ENCODE measurements around the gene ADGRB2.

Gene ADGRB2

DNA sequence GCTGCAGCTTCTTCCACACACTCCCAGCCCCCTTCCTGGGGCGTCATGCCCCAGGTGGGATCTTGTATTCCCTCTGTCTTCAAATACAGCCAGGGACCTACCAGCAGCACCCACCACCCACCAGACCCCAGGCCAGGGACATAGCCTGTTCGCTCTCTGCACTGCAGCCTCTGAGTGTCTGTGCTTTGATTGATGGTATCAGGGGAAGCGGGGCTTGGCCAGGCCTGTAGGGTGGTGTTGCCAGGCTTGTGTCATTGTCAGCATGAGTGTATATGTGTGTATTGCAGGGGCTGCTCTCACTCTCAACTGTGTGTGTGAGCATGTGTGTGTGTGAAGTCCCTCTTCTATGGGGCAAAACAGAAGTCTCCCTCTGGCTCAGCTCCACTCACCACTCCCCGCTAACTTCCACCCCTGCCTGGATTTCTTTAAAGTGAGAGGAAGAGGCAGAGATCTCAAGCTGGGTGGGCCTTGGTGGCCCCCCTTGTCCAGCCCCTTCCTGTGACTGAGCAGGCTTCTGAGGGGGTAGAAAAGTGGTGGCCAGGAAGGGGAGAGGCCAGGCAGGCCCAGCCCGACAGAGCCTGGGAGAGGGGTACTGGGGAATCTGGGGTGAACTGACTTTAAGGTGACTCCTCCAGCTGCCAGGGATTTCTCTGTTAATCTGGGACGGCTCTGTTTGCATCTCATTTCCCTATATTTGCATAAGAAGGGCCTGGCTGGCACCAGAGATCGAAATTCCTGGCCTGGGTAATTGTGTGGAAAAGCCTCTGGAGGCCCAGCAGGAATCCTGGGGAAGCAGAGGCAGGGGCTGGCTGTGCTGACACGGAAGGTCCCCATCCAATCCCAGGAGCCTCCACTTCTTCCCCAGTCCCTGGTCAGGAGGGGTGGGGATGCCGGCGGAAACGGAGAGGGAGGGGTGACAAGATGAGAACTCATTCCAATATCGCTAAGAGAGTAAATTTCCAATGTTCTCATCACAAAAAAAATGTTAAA lies 18.6 kb upstream of the ADGRB2 start:
- FAIRE-seq, result no peak

DNA sequence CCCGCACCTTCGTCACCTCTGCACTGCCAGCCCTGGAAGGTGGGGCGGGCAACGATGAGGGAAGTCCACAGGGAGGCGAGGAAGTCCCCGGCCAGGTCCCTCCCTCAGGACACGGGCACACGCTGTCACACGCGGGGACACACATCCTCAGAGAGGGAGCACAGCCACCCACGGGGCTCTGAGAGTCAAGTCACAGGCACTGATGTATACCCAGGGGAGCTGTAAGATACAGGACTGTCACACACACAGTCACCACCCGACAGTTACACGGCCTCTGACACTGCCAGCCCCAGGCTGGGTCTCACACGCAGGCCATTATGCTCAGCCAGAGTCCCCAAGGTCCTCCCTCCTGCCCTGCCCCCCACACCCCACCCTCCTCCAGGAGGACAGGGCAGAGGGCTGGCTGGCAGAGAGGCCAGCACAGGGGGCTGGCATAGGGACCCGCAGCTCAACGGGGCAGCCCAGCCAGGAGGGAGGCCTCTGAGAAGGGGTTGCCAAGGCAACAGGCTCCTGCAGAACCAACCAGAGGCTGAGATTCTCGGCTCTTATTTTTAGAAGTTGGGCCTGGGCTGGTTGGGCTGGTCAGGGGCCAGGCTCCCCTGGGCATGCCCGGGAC lies 17.7 kb upstream of the ADGRB2 start:
- no peak for FAIRE-seq

DNA sequence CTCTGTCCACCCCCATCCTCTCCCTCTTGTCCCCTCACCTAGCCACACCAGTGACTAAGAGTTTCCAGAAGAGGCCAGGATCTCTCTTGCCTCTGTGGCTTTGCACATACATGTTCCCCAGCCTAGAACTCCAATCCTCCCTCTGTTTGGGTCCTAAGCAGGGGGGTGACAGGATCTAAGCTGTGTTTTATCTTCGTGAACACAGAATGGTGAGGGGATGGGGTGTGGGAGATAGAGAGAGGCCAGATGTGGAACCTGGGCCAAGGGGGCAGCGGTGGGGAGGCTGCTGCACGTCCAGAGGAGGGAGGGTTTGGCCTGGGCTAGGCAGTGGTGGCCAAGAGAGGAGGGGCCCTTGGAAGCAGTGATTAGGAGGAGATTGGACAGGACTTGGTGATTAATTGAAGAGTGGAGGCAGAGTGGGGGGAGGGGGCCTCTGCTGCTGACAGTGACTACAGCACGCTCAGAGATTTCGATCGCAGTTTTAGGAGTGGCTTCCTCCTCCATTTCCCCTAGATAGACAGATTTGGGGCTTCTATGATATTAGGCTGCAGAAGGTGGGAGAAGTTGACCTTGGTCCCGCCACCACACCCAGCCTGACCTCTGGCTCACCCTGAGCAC lies 17.1 kb upstream of the ADGRB2 start:
- no peak for FAIRE-seq

DNA sequence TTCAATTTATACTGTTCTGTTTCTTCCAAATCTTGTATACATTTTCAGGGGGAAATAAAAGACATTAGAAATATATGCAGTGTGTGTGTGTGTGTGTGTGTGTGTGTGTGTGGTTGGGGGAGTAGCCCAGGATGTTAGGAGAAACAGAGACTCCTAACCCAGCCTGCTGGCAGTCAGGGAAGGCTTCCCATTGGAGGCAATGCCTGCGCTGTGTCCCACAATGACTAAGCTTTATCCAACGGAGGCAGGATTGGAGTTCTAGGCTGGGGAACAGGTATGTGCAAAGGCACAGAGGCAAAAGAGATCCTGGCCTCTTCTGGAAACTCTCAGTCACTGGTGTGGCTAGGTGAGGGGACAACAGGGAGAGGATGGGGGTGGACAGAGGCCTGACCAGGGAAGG lies 16.5 kb upstream of the ADGRB2 start:
- no peak for FAIRE-seq

DNA sequence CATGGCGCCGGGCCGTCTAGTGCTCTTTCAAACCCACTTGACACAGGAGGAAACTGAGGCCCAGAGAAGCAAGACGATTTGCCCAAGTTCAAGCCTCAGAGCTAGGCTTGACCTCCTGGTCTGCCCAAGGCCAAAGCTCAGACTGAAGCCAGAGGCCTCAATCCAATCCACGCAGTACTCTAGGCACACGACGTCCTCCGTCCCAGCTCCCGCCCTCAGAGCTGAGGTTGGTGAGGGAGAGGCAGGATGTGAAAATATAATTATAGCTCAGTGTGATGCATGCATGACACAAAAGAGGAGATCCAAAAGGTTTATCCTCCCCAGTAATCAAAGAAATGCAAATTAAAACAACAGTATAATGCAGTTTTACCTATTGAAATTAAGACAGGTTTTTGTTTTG lies 15.5 kb upstream of the ADGRB2 start:
- no peak for FAIRE-seq

DNA sequence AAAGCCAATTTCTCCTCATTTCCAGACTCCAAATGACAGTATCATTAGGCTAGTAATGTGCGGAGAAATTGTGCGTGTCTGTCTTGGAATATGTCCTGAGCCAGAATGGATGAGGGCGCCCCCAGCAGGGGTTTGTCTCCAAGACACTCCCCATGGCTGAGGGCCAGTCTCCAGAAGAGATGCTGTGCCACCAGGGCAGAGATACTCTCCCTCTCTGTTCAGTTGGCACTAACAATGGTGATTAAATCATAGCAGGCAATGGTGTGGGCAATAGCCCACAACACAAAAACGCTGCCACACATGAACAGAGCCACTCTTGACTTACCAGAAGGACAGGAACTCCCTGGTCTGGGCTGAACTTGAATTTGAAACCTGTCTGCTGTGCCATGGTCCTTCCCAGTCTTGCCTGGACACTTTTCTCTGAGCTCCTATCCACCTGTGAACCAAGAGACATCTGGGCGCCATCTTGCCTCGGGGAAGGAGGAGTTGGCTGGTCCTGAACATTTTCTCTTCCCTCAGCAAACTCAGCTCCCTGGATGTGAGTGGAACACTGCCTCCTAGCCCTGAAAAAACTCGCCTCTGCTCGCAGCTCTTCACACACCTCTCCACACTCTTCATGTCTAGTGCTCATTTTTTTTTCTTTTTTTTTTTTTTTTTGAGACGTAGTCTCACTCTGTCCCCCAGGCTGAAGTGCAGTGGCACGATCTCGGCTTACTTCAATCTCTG lies 14.8 kb upstream of the ADGRB2 start:
- FAIRE-seq, result no peak

DNA sequence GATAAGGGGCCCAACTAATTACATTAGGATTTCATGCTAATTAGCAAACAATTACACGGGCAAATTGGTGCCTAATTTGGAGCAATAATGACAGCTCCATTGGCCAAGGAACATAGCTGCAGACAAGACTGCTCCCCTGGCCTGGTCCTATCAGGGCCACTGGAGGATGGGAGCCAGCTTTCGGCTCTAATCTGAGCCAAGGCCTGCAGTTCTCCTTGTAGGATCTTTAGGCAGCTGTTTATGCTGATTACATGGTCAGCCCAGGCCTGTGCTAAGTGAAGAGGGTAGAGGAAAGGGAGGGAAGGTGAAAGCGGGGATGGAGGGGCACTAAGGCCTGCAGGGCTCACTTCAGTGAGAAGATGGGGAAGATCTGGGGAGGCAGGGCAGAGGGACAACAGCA lies 12.4 kb upstream of the ADGRB2 start:
- no peak for FAIRE-seq

DNA sequence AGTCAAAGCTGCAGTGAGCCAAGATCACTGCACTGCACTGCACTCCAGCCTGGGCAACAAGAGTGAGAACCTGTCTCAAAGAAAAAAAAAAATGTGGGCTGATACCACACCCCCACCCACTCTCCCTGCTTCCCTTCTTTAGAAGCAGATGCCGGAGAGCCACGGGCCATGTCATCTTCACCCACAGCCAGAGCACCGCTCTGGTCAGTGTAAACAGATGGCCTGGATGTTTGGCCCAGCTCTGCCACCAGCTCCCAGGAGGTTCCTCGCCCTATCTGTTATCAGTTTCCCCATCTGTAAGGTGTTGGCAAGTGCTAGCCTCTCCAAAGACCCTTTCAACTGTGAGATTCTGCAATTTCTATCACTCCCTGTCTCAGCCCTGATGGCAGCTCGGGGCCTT lies 11.9 kb upstream of the ADGRB2 start:
- no peak for FAIRE-seq

DNA sequence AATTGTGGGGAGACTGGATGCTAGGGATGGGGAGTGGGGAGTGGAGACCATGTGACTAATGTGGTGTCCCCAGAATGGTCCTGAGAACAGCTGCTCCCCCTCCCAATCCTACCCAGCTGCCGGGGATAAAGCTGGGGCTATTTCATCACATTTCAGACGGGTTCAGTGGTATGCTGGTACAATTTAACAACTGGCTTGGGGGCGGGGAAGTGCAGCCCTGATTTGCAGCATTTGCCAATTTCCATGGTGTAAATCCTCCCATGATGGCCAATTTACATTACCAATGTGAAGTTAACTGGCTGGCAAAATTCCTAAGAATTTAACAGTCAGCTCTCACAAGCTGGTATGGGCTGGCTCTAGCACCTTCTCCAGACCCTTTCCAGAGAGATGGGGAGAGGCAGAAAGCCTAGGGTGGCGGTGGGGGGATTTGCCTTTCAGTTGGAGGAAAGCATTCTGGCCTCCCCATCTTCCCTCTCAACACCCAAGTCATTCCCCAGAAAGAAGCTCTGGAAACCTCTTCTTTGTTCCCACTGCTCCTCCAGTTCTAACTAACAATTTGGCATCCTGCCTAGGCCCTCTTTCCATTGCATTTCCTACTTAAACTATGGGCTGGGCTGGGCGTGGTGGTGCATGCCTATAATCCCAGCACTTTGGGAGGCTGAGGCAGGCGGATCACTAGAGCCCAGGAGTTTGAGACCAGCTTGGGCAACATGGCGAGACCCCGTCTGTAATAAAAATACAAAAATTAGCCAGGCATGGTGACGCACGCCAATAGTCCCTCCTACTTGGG lies 11.3 kb upstream of the ADGRB2 start:
- no peak for FAIRE-seq

DNA sequence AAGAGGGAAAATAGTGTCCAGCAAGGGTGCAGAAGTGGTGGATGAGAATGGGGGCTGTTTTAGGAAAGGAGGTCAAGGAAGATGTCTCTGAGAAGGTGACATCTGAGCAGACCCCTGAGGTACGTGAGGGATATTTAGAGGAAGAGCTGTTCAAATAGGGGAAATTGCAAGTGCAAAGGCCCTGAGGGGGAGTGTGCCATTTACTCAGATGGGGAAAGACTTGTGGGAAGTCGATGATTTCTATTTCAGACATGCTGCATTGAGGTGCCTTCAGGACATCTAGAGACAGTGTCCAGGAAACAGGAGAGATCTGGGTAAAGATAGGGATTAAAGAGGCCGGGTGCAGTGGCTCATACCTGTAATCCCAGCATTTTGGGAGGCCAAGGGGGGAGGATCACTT lies 10.4 kb upstream of the ADGRB2 start:
- no peak for FAIRE-seq

DNA sequence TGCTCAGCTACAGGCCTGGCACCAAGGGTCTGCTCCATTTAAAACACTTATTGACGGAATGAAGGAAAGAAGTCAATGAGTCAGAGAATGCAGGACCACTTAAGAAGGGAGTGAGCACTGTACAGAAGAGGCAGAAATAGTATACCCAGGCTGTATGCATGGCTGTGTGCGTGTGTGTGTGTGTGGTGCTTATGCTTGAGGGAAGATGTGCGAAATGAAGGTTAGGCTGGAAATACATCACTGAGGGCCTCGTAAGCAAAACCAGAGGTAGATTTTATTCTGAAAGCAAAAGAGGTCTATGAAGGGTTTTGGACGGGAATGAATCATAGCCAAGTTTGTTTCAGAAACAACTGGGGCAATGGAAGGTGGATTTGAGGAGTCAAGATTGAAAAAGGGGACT lies 9.7 kb upstream of the ADGRB2 start:
- FAIRE-seq, result no peak

DNA sequence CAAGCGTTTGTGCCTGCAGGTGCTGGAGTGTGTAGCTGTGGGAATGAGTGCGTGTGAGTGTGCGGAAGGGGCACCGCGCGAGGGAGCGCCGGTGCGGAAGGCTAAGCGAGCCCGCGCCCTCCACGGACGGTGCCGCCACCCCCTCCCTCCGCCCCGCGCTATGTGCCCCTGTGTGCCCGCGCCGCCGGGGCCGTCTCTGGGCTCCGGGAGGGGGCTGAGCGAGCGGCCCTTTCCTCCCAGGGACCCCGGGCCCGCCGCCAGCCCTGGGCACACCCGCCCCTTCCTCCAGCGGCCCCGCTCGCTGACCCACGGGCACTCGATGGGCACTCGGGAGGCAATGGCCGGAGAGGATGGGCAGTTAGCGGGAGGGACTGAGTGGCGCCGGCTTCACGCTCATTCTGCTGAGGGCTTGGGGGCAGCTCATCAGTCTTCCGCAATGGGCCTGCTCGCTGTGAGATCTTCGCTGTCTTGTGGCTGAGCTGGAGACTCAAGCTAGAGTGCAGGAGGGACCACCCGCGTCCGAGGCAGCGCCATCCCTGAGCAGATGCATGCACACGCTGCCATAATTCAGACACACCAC lies 8.6 kb upstream of the ADGRB2 start:
- FAIRE-seq, result no peak

DNA sequence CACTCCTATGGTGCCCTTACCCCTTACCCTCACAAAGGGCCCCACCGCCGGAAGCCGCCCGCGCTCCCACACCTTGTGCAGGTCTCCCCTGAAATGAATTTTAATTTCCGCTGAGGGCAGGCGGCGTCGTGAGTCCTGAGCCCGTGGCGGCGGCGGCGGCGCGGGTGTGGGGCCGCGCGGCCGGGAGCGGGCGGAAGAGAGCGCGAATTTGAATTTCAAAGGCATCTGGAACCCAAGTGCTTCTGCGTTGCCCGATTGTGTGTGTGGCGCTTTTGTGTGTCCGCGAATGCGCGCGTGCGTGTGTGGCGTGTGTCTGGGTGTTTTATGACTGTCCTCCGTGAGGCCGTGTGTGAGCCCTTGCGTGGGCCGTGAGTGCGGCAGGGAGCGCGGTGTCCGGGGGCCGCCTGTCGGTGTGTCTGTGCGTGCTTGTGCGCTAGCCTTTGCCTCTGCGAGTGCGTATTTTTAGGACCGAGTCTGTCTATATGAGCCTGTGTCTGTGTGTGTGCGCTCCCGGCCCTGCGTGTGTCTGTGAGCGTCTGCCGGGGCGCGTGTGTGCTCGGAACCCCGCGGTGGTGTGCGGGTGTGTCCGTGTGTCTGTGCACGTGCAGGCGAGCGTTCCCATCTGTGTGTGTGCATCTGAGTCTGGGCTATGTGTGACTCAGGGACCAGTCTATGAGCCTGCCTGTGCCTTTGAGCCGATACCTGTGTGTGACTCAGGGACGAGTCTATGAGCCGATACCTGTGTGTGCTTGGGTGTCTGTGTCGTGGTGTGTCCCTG lies 7.9 kb upstream of the ADGRB2 start:
- FAIRE-seq, result no peak

DNA sequence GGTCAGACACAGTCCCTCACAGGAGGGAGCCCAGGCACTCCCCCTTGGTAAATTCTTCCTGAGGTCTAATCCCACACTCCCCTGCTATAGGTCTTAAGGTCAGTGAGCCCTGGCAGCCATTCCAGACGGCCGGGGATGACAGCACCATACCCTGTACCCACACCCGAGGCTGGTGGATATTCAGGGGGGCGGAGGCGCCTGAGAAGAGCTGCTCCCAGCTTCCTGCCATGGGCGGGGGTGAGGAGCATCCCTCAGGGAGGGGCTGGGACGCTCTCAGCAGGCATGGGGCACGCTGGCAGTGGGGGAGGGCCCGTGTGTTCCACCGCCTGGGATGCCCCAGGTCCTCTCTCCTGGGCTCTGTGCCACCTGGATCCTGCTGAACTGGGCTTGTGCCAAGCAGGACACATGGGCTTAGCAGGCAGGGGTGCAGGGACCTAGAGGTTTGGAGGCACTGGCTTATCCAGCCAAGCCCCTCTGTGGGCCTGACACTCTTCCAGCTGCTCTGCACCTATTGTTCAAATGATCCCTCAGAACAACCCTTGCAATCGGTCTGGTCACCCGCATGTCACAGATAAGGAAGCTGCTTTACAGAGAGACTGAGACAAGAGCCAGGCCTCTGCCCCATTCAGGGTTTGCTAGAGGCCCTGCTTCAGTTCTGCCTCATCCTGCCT lies 5.7 kb upstream of the ADGRB2 start:
- FAIRE-seq, result no peak

DNA sequence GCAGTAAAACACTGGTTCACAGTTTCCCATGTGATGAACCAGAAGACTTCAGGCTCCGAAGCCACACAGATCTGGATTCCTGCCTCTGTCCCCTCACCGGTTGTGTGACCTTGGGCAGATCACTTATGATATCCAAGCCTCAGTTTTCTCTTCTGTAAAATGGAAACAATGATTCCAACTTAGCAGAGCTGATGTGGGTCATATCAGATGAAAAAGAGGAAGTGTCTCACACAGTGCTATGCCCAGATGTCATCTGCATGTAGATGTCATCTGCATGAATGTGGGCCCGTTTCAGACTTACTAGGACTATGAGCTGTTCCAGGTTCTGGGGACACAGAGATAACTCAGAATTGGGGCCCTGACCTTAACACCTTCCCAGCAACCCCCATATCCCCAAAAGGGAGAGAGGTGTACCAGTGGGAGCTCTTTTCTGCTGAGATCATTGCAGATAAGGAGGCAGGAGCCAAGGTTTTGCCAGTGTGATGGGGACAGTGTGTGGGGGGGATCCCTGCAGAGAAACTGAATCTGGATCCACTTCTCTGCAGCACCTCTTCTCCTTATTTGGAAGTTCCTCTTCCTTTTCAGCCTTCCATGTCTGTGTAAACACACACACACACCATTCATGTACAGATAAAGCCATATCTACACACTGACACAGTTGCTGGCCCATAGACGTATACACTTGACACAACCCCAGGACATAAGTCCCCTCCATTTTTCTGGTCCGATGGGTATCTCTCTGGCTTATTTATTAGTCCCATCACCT lies 5.0 kb upstream of the ADGRB2 start:
- no peak for FAIRE-seq

DNA sequence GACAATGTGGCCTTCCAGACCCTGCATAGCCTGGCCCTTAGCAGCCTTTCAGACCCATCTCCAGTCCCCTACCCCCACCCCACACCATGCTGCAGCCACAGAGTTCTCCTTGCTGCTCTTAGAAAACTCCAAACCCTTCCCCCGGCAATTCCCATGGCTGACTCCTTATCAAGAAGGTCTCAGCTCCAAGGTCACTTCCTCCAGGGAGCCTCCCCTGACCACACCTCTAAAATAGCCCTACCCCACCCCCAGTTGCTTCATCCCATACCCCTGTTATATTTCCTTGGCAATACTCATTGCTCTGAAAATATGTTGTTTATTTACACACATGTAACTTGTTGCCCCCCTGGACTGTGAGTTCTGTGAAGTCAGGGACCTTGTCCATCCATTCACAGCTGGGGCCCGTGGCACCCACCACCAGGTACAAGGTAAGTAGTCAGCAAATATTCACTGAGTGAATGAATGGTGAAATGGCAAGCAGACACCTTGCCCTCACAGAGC lies 4.3 kb upstream of the ADGRB2 start:
- no peak for FAIRE-seq

DNA sequence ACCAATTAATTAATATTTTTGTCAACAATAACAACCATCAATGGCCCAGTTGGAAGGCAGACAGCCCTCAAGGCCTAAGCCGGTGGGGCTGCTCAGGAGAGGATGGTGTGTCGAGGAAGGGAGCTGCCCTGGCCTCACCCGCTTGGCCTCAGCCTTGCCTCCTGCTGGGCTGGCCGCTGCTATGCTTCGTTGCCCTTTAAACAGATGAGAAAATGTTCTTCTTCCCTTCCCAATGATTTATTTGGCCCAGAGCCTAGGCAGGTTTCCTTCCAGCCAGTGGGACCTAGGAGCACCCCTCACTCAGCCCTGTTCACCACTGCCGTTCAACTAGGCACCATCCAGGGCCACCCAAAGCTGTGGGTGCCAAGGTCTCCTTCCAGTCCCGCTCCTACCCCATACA lies 3.1 kb upstream of the ADGRB2 start:
- FAIRE-seq, result no peak

DNA sequence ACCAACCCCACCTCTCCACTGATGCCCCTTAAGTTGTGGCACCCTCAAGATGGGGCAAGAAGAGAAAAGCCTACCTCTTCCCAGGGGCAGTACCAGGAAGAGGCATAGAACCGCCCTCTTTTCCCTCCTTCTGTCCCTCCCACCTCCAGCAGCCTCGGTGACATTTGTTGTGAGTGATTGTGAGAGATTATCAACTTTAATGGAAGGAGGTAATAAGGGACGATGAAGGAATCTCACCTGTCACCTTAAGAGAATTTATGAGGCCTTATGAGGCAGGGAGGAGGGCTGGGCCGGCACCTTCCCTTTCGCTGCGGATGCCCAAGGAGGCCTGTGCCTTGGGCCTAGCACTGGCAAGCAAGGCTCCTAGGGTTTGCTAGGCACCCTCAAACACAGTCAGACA lies 1.4 kb upstream of the ADGRB2 start:
- FAIRE-seq, result no peak

DNA sequence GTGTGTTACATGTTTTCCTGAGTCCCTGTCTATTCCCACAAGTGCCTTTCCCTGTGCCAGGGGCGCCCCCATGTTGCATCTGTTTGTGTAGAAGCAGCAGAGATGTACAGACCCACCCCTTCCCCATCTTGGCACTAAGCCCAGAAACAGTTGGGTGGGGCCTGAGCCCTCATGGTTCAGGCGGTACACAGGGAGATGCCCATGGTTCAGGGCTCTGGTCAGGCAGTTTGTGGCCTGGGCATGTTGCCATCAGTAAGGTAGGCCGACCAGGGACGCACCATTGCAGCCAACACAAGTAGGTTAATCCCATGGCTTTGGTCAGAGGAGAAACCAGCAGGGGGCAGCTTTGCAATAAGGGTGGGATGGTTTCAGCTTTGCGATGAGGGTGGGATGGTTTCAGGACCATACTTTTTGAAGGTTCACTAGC lies 914 bp upstream of the ADGRB2 start:
- no peak for FAIRE-seq

Data from TTC549 (cell line).